Right renal pelvis (tissue), 4 donors: ENCODE results near the gene LRP1. TPM values are rescaled to one million over a fixed set of nuclear protein-coding genes. Genes with fewer than 3 reads are reported as not detected.

Experiments
- DNase-seq, 4 donors: peaks; one replicate each; pipeline ENCODE4 v3.0.0-alpha.2; 2013; ENCODE audit warnings: low read depth in 4 of 4, low spot score in 3 of 4, missing footprints in 1 of 4
- polyA plus RNA-seq, 4 donors: library from polyadenylated mRNA; unstranded; fragments of 120-200 nt; gene quantifications; one replicate each; pipeline ENCODE4 v1.2.1, GENCODE V29; 2013; ENCODE audit not compliant: insufficient read length in 4 of 4

LRP1 gene
- polyA plus RNA-seq, 4 donors = 63.0 to 102 (median 70.6) TPM

GRCh38 chr12:57185403-57185802 is 57.1 kb downstream of the LRP1 start:
- DNase-seq = no peak

DNA sequence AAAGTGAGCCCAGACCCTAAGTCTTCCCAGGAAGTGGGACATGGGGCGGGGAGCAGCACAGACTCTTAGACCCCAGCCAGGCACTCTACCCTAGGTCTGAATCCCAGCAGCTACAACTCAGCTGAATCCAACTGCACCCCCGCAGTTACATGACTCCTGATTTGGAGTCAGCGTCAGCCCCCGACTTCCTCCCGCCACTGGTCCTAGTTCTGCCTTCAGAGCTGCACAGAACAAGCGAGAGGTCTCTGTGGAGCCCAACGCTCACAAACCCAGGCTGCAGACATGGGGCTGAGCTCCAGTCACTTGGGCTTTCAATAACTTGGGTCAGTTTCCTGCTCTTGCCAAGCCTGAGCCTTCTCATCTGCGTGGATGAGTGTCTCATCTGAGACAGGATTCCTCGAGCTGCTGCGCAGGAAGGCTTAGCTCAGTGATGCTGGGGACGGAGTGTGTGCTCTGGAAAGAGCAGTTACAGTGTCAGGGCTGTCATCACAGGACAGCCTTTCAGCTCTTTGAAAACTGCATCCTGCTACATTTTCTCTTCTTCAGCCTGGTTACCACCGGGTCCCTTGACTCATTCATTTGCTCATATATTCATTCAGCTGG is 57.7 kb downstream of the LRP1 start:
- DNase-seq = no peak

GRCh38 chr12:57187222-57188089 is 59.2 kb downstream of the LRP1 start:
- no peak for DNase-seq

DNA sequence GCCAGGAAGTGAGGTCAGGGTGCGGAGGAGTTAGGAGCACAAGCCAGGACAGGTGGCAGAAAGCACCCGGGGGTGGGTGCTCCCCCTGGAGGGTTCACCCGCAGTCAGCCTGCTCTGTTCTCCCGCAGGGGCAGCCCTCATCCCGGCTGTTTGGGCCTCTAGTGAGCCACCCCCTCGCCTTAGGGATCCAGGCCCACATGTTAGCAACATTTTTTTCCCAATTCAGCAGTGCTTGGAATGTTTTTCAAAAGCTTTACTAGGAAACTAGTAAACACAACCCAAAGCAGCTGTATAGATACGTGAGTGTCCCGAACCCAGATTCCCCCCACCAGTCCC is 59.8 kb downstream of the LRP1 start:
- no peak for DNase-seq

DNA sequence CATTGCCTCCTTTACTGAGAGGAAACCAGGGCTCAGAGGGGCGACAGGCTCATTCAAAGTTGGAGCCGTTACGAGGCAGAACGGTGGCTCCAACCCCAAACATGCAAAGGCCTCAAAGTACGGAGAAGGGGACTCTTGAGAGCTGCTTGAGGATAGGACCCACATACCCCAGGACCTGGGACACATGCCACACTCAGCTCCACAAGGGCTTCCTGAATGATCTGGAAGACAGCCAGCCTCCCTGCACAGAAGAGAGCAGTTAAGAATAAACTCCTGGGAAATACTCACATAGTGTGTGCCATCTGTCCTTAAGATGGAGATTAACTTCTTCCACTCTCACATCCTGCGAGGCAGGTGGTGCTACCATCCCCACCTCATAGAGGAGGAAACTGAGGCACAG is 61.8 kb downstream of the LRP1 start:
- no peak for DNase-seq

- no peak for DNase-seq
Measured at GRCh38 chr12:57190821-57191220, 62.5 kb downstream of the LRP1 start.

- no peak for DNase-seq
Measured at GRCh38 chr12:57191410-57191809, 63.1 kb downstream of the LRP1 start.

- DNase-seq = no peak
Measured at GRCh38 chr12:57192920-57193319, 64.6 kb downstream of the LRP1 start.

GRCh38 chr12:57193706-57194245 is 65.5 kb downstream of the LRP1 start:
- DNase-seq = no peak

GRCh38 chr12:57194253-57194652 is 66.0 kb downstream of the LRP1 start:
- no peak for DNase-seq

GRCh38 chr12:57195186-57195585 is 66.9 kb downstream of the LRP1 start:
- DNase-seq = no peak

DNA sequence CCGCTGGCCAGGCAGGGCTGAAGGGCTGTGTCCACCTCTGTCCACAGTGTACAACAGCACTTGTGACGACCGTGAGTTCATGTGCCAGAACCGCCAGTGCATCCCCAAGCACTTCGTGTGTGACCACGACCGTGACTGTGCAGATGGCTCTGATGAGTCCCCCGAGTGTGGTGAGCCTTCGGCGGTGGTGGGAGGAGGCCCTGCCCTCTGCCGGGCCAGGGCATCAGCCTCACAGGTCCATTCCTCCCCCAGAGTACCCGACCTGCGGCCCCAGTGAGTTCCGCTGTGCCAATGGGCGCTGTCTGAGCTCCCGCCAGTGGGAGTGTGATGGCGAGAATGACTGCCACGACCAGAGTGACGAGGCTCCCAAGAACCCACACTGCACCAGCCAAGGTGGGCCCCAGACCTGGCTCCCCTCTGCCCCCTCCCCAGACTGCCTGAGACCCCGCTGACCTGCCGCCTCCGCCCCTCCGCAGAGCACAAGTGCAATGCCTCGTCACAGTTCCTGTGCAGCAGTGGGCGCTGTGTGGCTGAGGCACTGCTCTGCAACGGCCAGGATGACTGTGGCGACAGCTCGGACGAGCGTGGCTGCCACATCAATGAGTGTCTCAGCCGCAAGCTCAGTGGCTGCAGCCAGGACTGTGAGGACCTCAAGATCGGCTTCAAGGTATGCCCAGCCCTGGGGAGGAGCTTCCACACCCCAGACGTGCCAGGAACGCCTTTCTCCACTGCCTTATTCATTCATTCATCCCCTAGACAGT is 67.5 kb downstream of the LRP1 start:
- DNase-seq = no peak

DNA sequence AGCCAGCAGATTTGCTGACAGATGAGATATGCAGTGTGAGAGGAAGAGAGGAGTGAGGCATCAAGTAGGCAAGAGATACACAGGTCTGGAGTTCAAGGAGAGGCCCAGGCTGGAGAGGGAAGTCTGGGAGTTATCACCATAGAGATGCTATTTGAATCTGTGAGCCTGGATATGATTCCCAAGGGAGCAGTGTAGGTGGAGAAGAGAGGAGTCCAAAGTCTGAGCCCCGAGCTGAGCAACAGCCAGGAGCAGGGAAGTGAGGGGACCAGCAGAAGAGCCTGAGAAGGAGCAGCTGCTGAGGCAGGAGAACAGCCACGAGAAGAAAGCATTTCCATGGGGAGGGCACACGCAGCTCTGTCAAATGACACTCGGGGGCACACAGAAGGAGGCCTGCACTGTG is 68.2 kb downstream of the LRP1 start:
- DNase-seq = no peak

DNA sequence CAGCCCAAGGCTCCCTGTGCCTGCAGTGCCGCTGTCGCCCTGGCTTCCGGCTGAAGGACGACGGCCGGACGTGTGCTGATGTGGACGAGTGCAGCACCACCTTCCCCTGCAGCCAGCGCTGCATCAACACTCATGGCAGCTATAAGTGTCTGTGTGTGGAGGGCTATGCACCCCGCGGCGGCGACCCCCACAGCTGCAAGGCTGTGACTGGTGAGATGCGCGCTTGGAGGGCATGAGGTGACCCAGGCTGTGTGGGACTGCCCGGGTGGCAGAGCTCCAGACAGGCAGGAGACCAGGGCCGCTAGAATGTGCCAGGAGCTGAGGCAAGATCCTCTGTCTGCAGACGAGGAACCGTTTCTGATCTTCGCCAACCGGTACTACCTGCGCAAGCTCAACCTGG is 68.7 kb downstream of the LRP1 start:
- no peak for DNase-seq

- no peak for DNase-seq
Measured at GRCh38 chr12:57198329-57198728, 70.0 kb downstream of the LRP1 start.

DNA sequence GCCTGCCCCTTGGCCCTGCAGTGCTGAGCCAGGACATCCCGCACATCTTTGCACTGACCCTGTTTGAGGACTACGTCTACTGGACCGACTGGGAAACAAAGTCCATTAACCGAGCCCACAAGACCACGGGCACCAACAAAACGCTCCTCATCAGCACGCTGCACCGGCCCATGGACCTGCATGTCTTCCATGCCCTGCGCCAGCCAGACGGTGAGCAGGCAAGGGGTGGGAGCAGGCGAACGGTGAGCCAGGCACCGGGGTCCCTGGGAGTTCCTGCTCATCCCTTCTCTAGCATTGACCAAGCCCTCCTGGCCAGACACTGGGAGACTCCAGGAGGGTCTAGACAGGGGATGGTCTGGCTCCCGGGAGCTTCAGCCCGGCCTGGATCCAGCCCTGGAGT is 70.9 kb downstream of the LRP1 start:
- DNase-seq = no peak

DNA sequence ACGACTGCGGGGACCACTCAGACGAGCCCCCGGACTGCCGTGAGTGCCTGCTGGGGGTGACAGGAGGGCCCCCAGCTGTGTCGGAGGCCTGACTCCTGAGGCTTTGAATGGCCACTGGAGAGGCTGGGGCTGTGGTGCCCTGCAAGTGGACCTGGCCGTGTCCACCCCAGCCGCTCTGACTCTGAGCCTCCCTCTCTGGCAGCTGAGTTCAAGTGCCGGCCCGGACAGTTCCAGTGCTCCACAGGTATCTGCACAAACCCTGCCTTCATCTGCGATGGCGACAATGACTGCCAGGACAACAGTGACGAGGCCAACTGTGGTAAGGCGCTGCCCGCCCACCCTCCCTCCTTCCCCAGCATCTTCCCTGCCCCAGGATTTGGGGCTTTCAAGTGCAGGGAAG is 72.2 kb downstream of the LRP1 start:
- DNase-seq = no peak

- no peak for DNase-seq
Measured at GRCh38 chr12:57201219-57201618, 72.9 kb downstream of the LRP1 start.

DNA sequence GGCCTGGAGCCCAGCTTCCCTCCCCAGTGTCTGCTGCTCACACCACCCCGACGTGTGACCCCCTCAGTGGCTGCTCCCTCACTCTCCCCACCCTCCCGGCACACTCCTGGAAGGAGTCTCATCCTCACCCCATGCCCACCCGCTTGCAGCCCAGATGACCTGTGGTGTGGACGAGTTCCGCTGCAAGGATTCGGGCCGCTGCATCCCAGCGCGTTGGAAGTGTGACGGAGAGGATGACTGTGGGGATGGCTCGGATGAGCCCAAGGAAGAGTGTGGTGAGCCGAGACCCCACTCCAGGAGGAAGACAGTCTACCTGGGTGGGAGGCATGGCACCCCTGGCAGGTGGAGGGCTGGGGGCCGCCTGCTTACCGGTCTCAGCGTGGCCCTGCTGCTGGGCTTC is 73.3 kb downstream of the LRP1 start:
- DNase-seq = no peak

DNA sequence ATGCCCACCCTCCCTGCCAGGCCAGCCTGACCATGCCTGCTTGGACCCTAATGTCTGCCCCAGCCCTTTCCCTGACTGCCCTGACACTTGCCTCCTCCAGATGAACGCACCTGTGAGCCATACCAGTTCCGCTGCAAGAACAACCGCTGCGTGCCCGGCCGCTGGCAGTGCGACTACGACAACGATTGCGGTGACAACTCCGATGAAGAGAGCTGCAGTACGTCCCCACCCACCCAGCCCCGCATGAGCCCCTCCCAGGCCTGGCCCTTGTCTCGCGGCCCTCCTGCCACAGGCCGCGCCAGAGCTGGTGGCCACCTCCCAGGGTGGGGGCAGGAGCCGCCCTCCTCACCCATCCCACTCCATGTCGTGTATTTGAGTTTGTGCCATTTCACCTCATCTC is 74.0 kb downstream of the LRP1 start:
- DNase-seq = no peak

DNA sequence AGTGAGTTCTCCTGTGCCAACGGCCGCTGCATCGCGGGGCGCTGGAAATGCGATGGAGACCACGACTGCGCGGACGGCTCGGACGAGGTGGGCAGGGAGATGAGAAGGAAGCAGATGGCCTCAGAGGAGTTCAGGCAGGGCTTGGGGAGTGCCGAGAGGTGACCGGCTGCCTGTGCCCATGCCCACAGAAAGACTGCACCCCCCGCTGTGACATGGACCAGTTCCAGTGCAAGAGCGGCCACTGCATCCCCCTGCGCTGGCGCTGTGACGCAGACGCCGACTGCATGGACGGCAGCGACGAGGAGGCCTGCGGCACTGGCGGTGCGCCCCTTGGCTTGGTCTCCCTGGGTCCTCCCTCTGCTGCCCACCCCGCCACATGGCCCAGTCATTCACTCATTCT is 74.9 kb downstream of the LRP1 start:
- DNase-seq = no peak
